Mesendoderm (in vitro differentiated cells): ENCODE results near the gene ZDHHC8.
A peak's percentile ranks its signal among the peaks of the same experiment; 100 is the strongest.
"Not testable (repeated sequence)": the region's sequence is repeated elsewhere in the genome, so short reads cannot be mapped to it uniquely, and the experiment has no call there.

ENCODE experiments used
- DNase-seq: peaks from one replicate; pipeline ENCODE4 v3.0.0; 2013
- H2AK5ac ChIP-seq: 2 replicates; pipeline ENCODE4 v1.6.1; 2013; ENCODE audit warnings: low read length, inconsistent platforms
- H2BK120ac ChIP-seq: 2 replicates; pipeline ENCODE4 v1.6.1; 2013; ENCODE audit warnings: low read depth, mild to moderate bottlenecking, low read length, moderate library complexity, mixed read lengths
- H2BK15ac ChIP-seq: replicated peaks from 2 replicates; pipeline ENCODE4 v1.6.1; 2013; ENCODE audit warnings: low read depth, mild to moderate bottlenecking, moderate library complexity
- H2BK5ac ChIP-seq: 2 replicates; pipeline ENCODE4 v1.6.1; 2013; ENCODE audit warnings: low read length, inconsistent platforms
- H3K18ac ChIP-seq: 2 replicates; pipeline ENCODE4 v1.6.1; 2013; ENCODE audit warnings: mild to moderate bottlenecking, low read length, mixed read lengths
- H3K23ac ChIP-seq: one replicate; pipeline ENCODE4 v1.6.1; 2013; ENCODE audit warnings: low read length
- H3K27ac ChIP-seq: 2 replicates; pipeline ENCODE4 v1.5.1; 2013; ENCODE audit warnings: low read depth, mild to moderate bottlenecking, inconsistent platforms, low read length, moderate library complexity
- H3K27me3 ChIP-seq: 2 replicates; pipeline ENCODE4 v1.6.1; 2013; ENCODE audit warnings: low read length, control low read depth, mild to moderate bottlenecking, inconsistent platforms; ENCODE audit not compliant: insufficient read depth, poor library complexity
- H3K36me3 ChIP-seq: 2 replicates; pipeline ENCODE4 v1.6.1; 2013; ENCODE audit warnings: low read length, inconsistent platforms; ENCODE audit not compliant: control insufficient read depth, insufficient read depth
- H3K4ac ChIP-seq: one replicate; pipeline ENCODE4 v1.6.1; 2013; ENCODE audit warnings: low read depth, mild to moderate bottlenecking, low read length, moderate library complexity
- H3K4me1 ChIP-seq: 2 replicates; pipeline ENCODE4 v1.6.1; 2013; ENCODE audit warnings: low read depth, low read length, inconsistent platforms; ENCODE audit not compliant: control insufficient read depth
- H3K4me2 ChIP-seq: 2 replicates; pipeline ENCODE4 v1.6.1; 2013; ENCODE audit warnings: low read length
- H3K4me3 ChIP-seq: 2 replicates; pipeline ENCODE4 v1.5.1; 2013; ENCODE audit warnings: mild to moderate bottlenecking, low read length
- H3K56ac ChIP-seq: one replicate; pipeline ENCODE4 v1.6.1; 2013; ENCODE audit warnings: low read length
- H3K79me1 ChIP-seq: 2 replicates; pipeline ENCODE4 v1.6.1; 2013; ENCODE audit warnings: low read length, inconsistent platforms
- H3K79me2 ChIP-seq: 2 replicates; pipeline ENCODE4 v1.6.1; 2013; ENCODE audit warnings: mild to moderate bottlenecking, low read length; ENCODE audit not compliant: control insufficient read depth, insufficient read depth
- H3K9ac ChIP-seq: 2 replicates; pipeline ENCODE4 v1.6.1; 2013; ENCODE audit warnings: low read length, inconsistent platforms
- H4K5ac ChIP-seq: one replicate; pipeline ENCODE4 v1.6.1; 2013; ENCODE audit warnings: low read length
- H4K8ac ChIP-seq: one replicate; pipeline ENCODE4 v1.6.1; 2013; ENCODE audit warnings: low read depth, mild to moderate bottlenecking, control low read depth, low read length, moderate library complexity
- WGBS: extraction: QIAGEN DNeasy Blood & Tissue Kit; methylation state at CpG from one replicate; pipeline ENCODE4 v1.1.7; 2013; ENCODE audit warnings: low lambda C conversion rate, missing lambda C conversion rate; ENCODE audit not compliant: insufficient coverage; ENCODE audit errors: extremely low coverage; 5-methylcytosine and 5-hydroxymethylcytosine counted together

Gene ZDHHC8

GRCh38 chr22:20156611-20157429, 25.2 kb downstream of the ZDHHC8 start:
- Histone ChIP-seq H3K79me1 (no peaks in the 10 kb centered on the region), H2BK120ac (no peak overlapping the region), H3K4me1 (no peaks in the 10 kb centered on the region), H2BK15ac (no peak overlapping the region), H3K4ac (no peak overlapping the region), H3K23ac (no peak overlapping the region), H3K27me3 (no peaks in the 10 kb centered on the region), H2BK5ac (no peak overlapping the region), H3K4me2 (no peak overlapping the region), H3K56ac (no peak overlapping the region), H3K4me3 (no peak overlapping the region), H4K8ac (no peak overlapping the region), H2AK5ac (no peak overlapping the region), H3K36me3 (no peaks in the 10 kb centered on the region), H3K9ac (no peak overlapping the region), H3K79me2 (no peaks in the 10 kb centered on the region), H3K18ac (no peak overlapping the region), H4K5ac (no peak overlapping the region), H3K27ac (no peak overlapping the region)
- peak; percentile 77 for DNase-seq
- WGBS: no CpG with 5 or more reads among the region's 17 CpGs

- no peak overlapping the region for H3K4me3 ChIP-seq
- H3K4ac ChIP-seq: no peak overlapping the region
- no peak overlapping the region for H4K8ac ChIP-seq
- no peak overlapping the region for H3K56ac ChIP-seq
- no peaks in the 10 kb centered on the region for H3K27me3 ChIP-seq
- WGBS: no CpG with 5 or more reads among the region's 15 CpGs
- H2BK120ac ChIP-seq: no peak overlapping the region
- H3K4me1 ChIP-seq: no peaks in the 10 kb centered on the region
- H3K27ac ChIP-seq: no peak overlapping the region
- no peak overlapping the region for H2BK15ac ChIP-seq
- no peak overlapping the region for H3K4me2 ChIP-seq
- no peak overlapping the region for H3K9ac ChIP-seq
- H3K23ac ChIP-seq: no peak overlapping the region
- no peak overlapping the region for H2AK5ac ChIP-seq
- H3K79me2 ChIP-seq: no peaks in the 10 kb centered on the region
- DNase-seq: no peak
- no peaks in the 10 kb centered on the region for H3K79me1 ChIP-seq
- no peaks in the 10 kb centered on the region for H3K36me3 ChIP-seq
- no peak overlapping the region for H2BK5ac ChIP-seq
- H4K5ac ChIP-seq: no peak overlapping the region
- no peak overlapping the region for H3K18ac ChIP-seq
Measured at GRCh38 chr22:20157430-20158183, 26.0 kb downstream of the ZDHHC8 start.

- H3K9ac ChIP-seq: no peak overlapping the region
- H3K27ac ChIP-seq: no peak overlapping the region
- H3K18ac ChIP-seq: no peak overlapping the region
- no peaks in the 10 kb centered on the region for H3K4me1 ChIP-seq
- H3K4me3 ChIP-seq: no peak overlapping the region
- H4K5ac ChIP-seq: no peak overlapping the region
- no peaks in the 10 kb centered on the region for H3K27me3 ChIP-seq
- no peak overlapping the region for H3K56ac ChIP-seq
- H3K4me2 ChIP-seq: no peak overlapping the region
- H2BK5ac ChIP-seq: no peak overlapping the region
- H2AK5ac ChIP-seq: no peak overlapping the region
- no peak overlapping the region for H3K4ac ChIP-seq
- no peaks in the 10 kb centered on the region for H3K36me3 ChIP-seq
- H2BK15ac ChIP-seq: no peak overlapping the region
- no peak overlapping the region for H4K8ac ChIP-seq
- H3K23ac ChIP-seq: no peak overlapping the region
- WGBS: no CpG with 5 or more reads among the region's 15 CpGs
- H3K79me1 ChIP-seq: no peaks in the 10 kb centered on the region
- no peak for DNase-seq
- H2BK120ac ChIP-seq: no peak overlapping the region
- no peaks in the 10 kb centered on the region for H3K79me2 ChIP-seq
Measured at GRCh38 chr22:20158391-20159036, 26.9 kb downstream of the ZDHHC8 start.

DNA sequence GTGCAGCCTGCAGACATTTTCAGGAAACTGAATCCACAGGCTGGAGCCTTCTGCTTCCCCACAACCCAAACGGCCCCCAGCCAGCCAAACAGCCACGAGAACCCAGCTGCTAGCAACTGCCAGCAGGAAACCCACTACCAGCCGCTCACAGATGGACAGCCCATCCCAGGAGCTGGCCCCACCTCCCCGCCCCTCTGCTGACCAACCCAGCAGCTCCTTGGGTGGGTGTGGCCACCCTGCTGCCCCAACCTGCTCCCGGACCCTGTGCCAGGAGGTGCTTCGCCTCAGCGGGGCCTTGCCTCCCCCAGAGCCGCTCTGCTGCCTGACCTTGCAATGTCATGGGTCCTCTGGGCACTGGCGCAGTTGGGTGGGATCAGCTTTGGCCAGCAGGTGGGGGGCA, 27.5 kb downstream of the ZDHHC8 start:
- WGBS: no CpG with 5 or more reads among the region's 9 CpGs
- H3K4me2 ChIP-seq: no peak overlapping the region

DNA sequence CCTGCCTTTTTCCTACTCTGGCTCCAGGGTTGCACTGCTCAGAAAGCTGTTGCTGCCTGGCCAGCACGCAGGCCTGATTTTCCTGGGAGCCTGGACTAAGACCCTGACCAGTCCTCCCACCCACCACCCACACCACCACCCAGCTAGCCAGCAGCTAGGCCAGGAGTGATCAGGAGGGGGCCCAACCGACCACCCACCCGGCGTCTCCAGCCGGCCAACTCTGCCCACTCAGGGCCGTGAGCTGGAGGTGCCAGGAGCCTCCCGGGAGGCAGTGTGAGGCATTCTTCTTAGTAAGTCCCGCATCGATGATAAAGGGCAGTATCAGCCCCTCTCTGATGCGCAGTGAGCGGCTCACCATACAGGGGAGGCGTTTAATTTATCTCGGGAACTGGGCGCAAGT, 27.9 kb downstream of the ZDHHC8 start:
- H3K79me2 ChIP-seq, H3K4me2 ChIP-seq, H3K23ac ChIP-seq, H3K56ac ChIP-seq, H4K5ac ChIP-seq, H3K27ac ChIP-seq, H3K4me3 ChIP-seq, H3K27me3 ChIP-seq, H4K8ac ChIP-seq, H2AK5ac ChIP-seq, H3K79me1 ChIP-seq, H3K36me3 ChIP-seq, H3K4ac ChIP-seq, DNase-seq, H3K9ac ChIP-seq, H3K18ac ChIP-seq, H2BK120ac ChIP-seq, H2BK5ac ChIP-seq, H2BK15ac ChIP-seq, H3K4me1 ChIP-seq: not testable (repeated sequence)
- WGBS: no CpG with 5 or more reads among the region's 14 CpGs

More for the DNA sequence above, 27.5 kb downstream of the ZDHHC8 start:
- Histone ChIP-seq H4K8ac (no peak overlapping the region), H3K18ac (no peak overlapping the region), H2BK5ac (no peak overlapping the region), H2BK120ac (no peak overlapping the region), H3K56ac (no peak overlapping the region), H4K5ac (no peak overlapping the region), H3K27ac (no peak overlapping the region), H3K36me3 (no peaks in the 10 kb centered on the region), H2BK15ac (no peak overlapping the region), H3K4ac (no peak overlapping the region), H2AK5ac (no peak overlapping the region), H3K79me1 (no peaks in the 10 kb centered on the region), H3K23ac (no peak overlapping the region), H3K27me3 (no peaks in the 10 kb centered on the region), H3K4me3 (no peak overlapping the region), H3K79me2 (no peaks in the 10 kb centered on the region), H3K9ac (no peak overlapping the region), H3K4me1 (no peaks in the 10 kb centered on the region)
- peak; percentile 21 for DNase-seq
